HG02884 (cell line): ENCODE results near the gene ADGRD1.

Source experiments
- ATAC-seq: cut with Tn5 transposase; IDR thresholded peaks from one replicate; pipeline ENCODE4 v1.9.1; 2021; ENCODE audit warnings: mild to moderate bottlenecking, moderate library complexity; ENCODE audit not compliant: unreplicated experiment

The ADGRD1 gene

DNA sequence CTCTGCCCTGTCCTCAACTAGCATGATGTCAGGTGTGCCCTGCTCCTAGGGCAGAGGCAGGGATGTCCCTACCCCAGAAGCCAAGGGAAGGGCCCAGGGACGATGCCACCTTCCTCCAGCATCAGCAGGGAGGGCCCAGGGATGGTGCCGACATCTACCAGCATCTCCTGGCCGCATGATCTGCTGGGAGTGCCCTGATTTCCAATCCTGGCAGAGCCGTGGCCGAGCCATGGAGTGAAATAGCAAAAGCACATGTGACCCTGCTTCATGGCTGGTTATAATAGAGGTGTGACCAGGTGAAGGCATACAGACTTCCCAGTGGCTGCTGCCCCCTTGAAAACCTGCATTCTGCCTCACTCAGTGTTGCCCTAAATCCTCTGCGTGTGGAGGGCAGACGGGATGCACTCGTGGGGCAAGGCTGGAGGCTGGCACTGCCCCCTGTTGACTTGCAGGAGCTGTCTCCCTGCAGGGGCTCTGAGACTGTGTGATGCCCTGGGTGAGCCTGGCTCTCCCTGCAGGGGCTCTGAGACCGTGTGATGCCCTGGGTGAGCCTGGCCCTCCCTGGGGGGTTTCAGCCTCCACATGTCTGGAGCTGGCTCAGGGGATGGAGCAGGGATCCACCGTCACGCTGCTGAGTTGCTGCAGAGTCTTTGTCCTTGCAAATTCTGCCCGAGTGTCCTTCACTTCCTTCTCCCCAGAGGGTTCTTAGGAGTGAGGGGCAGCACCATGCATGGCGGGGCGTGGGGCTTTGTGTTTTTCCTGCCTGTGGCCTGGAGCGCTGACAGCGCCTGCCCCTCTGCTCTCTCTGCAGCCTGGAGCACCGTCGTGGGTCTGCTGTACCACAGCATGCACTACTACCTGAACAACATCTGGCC lies 51.7 kb downstream of the ADGRD1 start:
- no peak for ATAC-seq

DNA sequence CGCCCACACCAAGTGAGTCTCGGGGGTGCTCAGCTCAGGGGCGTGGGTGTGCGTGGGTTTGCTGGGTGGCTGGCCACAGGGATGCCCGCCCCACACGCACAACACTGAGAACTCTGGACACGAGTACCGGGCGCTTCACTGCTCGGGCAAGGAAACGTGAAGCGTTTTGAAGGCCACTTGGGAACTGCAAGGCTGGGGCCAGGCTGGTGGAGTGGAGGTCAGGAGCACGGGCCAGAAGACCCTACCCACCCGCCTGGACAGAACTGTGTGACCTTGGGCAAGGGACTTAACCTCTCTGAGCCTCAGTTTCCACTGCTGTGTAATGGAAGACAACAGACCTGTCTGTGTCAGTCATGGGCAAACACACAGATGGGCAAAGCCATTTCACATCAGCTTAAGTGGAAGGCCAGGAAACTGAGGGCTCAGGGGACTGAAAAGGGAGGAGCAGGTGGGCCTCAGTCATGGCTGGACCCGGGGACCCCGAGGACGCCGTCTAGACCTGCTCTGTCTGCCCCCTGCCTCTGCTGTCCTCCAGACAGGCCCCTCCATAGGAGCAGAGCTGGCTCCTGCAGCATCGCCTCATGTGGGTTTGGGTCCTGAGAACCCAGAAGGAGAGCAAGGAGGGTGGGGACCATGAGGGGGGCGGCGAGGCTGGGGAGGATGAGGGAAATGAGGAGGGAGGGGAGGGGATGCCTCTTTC lies 52.5 kb downstream of the ADGRD1 start:
- ATAC-seq: no peak

DNA sequence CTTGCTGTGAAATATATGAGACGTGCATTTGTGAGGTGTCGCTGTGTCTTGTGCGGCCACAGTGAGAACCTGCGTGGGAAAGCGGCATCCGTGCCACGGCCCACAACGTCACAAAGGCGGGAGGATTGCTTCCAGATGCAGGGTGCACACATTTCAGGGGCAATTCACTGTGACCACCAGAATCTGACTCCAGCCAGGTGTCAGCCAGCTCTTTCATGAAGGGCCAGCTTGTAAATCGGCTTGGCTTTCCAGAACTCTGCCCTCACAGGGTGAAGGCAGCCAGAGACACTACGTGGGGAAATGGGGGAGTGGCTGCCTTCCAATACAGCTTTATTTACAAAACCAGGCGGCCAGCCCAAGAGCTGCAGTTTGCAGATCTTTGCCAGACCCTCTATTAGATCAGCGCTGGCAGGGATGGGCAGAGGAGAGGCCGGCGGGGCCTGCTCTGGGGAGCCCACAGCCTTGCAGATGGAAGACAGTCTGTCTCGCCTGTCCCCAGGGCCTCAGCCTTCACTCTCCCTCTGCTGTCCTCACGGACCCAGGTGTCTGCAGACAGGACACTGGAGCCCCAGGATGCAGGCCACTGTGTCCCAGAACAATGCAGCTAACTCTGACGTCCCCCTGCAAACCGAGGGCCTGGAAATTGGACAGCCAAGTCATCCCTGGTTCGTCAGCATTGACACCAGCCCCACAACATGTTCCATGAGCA lies 53.5 kb downstream of the ADGRD1 start:
- no peak for ATAC-seq

DNA sequence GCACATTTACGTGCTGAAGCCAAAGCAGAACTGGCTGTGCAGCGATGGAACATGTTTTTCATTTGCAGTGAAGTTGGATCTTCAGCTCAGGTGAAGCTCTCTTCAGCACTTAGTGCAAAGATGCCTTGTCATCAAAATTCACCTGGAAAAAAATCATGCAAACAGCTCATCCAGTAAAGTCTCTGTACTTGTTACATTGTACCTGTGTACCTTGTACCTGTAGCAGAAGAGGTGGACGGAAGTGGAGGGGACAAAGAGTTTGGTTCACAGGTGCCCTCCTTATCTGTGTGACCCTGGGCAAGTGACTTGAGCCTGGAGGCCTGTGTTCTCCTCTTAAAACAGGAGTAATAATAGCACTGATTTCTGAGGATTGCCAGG lies 54.0 kb downstream of the ADGRD1 start:
- no peak for ATAC-seq

DNA sequence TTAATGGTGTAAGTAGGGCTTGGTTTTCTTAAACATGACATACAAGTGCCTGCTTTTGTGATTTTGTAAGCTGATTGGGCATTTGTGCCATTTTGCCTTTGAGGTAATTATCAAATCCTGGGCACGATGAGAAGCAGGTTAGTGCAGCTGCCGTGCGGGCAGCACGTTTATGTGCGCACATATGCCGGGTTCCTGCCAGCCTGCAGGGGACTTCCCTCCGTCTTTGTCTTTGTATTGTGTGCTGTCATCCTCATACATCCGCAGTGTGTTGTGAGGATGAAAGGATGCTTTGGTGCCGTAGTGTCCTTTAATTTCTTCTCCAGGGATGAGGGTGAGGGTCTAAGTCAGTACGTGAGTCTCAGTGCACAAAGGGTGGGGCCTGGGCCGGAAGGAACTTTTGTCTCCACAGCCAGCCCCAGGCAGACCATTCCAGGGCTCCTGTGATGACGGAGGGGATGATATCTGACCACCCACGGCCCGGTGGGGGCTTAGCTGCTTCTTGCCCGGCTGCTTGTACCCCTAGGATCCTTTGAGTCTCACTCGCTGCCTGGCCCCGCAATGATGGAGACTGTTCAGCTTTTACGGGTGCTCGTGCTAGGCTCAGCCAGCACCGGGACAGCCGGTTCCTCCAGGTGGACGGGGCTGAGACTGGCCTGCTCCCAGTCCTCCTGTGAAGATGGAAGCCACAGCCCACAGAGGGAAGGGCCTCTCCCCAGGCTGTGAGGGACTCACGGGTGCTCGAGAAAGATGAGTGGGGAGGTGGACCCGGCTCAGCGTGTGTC lies 54.6 kb downstream of the ADGRD1 start:
- no peak for ATAC-seq

DNA sequence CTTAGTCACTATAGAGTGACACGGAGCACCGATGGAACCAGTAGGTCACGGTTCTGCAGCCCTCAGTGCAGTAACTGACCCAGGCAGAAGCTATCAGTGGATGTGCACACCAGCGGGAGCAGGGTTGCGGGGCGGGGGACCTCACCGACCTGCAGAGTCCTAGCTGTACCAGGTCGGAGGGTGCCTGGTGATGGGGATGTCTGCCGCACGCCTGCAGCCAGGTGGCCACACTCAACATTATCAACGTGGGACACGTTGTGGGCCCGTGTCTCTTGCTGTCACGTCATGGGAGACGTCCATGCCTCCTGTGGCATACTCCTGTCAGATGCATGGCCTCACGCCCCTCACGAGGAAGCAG lies 55.2 kb downstream of the ADGRD1 start:
- ATAC-seq: no peak

DNA sequence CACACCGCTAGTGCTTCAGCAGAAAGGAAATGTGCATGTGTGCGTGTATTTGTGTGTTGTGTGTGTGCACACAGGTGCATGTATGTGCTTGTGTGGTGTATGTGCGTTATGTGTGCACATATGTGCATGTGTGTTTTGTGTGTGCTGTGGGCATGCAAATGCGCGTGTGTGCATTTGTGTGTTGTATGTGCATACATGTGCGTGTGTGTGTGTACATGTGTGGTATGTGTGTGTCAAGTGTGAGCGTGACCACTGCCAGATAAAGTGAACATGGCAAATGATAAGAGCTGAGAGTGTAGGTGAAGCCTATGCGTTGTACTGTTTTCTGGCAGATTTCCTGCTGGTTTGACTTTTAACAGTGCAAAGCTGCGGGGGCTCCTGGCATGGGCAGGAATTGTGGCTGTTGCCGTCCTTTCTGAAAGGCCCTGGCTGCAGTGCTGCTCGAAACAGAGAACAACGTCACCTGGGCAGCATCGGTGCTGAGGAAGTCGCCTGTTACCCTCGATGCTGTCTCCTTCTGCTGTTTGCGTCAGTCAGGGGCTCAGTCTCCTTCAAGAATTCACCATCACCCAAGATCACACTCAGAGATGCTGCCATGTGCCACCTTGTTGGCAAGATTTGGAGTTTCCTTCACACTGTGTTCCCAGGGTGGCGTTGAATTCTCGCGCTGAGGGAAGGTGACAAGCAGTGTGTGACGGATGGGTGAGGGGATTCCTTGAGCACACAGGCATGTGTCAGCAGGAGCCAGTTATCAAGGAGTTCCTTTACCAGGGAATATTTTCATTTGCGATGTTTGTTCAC lies 56.1 kb downstream of the ADGRD1 start:
- no peak for ATAC-seq

DNA sequence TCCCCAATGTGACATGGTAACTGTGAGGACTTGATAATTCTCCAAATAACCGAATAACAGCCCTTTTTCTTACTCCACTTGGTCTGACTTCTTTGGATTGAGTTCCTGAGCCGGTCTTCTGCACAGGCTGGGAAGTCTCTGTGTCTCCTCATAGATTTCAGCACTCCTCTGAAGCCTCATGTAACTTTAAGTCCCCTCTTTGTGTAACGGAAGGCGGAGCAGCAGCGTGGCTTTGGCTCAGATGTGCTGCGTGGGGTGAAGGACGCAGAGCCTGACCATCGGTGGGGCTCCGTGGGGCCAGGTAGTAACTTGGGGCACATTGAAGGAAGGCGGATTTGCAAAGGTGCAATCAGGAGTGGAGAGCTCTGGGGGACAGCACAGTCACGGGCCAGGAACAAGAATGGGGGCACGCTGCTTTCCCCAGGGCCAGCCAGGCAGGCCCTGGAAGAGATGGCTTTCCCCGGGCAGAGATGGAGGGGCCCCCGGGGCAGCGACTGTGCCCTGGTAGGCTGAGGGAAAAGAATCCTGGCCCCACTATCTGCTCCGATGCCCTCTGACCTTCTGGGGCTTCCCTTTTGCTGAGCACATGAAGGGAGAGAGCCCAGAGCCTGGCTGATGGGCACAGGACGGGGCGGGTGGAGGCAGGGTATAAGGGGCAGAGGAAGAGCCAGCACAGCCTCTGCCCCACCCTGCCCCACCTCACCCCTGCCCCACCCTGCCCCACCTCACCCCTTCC lies 56.9 kb downstream of the ADGRD1 start:
- ATAC-seq: no peak

DNA sequence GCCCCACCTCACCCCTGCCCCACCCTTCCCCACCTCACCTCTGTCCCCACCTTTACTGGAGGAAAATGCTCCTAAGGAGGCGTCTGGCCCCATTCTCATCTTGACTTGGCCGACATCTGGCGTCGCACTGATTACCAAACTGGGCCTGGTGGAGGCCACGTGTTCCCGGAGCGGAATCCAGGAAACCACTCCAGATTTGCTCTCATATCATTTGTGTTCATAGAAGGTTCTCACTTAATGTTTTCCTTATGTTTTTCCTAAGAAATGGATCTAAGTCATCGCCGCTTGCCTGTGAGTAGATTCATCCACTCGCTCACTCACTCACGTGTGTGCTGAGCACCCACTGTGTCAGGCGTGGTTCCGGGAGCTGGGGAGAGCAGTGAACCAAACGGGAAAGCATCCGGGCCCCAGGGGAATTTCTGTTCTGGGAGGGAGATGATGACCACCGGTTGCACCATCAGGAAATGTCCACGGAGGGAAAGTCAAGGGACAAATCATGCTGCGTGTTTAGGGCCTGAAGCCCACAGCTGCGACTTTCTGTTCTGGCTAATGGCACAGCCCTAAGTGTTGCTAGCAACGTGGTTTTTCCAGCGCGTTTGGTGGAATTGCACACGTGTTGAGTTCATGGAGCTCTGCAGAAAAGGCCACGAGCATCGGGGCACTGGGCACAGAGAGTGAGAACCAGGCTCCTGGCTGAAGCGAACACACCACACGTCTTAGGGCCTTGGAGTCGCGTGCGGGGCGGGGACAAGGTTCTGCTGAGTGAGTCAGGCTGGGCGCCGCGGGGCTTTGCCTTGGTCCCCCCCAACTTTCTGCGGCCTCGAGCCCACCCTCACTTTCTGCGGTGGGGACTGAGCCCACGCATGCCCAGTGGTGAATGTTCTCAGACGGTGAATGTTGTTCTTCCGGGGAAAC lies 57.7 kb downstream of the ADGRD1 start:
- no peak for ATAC-seq

DNA sequence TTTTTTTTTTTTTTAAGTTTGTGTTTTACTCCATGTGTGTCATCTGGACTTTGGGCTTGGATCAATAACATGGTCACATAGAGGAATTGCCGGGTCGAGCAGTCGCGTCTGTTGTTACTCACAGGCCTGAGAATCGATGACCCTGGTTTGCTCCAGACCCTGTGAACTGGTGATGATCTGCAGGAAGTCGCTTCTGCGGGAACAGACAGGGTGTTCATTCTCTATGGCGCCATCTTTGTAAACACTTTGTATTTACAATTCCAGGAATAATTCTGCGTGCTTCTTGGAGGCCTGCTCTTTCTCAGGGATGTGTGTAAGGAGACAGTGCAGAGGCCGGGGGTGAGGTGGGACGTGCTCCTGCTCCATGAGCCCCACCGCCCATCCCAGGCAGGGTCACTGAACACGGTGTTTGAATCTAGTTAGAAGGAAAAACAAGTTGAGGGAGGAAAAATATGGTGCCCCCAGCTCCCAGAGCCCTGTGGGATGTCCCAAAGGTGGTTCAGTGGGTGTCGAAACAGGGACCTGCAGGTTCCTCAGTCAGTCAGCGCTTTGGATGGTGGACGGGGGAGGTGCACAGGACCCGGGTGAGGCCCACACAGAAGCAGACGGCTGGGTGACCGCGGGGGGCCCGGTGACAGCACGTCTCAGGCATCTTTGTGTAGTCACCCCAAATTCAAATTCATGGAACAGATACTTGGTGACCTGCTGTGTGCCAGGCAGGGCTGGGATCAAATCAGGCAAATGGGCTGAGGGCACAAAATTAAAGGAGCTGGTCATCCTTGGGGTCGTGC lies 58.8 kb downstream of the ADGRD1 start:
- ATAC-seq: no peak

DNA sequence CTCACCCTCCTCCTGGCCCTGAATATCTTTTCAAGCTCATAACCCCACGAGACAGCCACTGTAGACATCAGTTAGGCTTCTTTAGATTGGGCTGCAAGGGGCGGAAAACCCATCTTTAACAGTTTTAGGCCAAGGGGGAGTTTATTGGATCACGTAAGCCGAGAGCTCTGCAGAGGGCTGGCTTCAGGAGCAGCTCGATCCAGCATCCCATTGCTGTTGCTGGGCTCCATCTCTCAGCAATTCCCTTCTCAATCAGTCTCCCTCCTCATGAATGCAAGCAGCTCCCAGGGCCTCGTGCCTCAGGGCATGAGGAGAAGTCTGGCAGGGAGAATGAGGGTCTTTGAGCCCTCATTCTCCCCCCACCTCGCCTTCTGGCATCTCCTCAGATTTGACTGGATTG lies 59.4 kb downstream of the ADGRD1 start:
- ATAC-seq: no peak

DNA sequence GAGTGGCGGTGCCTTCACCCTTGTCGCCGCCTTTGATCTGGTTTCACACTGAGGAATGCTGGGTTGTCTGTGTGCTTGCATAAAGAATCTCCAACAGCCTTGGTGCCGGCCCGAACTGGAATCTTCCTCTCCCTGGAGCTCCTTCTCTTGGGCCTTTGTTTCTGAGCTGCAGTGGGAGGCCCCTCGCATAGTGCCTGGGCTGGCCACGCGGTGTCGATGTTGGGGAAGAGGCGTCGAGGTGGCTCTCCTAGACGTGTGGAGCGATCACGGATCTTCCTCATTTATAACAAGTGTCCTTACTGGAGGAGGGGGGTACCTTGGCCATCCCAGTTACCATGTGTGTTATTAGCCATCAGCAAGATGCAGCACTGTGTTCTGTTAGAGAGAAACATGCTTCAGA lies 60.6 kb downstream of the ADGRD1 start:
- no peak for ATAC-seq

DNA sequence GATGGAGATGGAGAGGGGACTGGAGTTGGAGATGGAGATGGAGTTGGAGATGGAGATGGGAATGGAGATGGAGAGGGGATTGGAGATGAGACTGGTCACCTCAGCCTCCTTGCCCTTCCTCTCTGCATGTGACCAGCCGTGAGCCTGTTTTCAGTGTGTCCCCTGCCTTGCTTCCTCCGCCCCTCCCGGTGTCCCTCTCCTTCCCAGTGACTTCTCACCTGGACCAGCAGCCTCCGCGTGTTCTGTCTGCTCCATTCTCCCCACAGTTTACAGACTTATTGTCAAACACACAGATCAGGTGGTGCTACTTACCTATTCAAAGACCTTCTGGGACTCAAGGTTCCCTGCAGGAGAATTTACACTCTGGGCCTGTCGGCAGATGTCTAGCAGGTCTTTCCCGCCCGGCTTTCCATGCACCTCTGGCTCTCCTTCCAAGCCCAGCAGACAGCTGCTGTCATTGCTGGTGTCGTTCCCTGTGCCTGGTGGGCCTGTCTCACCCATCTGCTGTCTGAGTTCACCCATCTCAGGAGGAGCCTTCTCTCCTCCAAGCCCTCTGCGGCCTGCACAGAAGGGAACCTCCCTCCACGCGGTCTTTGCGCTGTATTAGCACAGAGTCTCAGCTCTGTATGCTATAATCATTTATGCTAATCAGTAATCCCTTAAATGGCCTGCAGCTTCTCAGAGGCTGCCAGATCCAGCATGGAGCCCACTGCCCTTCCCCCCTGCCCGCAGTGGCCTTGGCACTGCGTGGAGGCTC lies 62.1 kb downstream of the ADGRD1 start:
- ATAC-seq: no peak

DNA sequence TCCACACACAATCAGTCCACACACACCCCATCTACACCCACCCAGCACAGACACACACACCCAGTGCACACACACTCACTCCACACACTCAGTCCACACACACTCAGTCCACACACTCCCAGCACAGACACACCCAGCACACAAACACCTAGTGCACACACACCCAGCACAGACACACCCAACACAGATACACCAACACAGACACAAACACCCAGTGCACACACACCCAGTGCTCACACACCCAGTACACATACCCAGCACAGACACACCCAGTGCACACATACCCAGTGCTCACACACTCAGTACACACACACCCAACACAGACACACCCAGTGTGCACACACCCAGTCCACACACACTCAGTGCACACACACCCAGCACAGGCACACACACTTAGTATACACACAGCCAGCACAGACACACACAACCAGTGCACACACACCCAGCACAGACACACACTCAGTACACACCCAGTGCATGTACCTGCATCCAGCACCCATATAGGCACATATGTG lies 63.8 kb downstream of the ADGRD1 start:
- ATAC-seq: no peak

DNA sequence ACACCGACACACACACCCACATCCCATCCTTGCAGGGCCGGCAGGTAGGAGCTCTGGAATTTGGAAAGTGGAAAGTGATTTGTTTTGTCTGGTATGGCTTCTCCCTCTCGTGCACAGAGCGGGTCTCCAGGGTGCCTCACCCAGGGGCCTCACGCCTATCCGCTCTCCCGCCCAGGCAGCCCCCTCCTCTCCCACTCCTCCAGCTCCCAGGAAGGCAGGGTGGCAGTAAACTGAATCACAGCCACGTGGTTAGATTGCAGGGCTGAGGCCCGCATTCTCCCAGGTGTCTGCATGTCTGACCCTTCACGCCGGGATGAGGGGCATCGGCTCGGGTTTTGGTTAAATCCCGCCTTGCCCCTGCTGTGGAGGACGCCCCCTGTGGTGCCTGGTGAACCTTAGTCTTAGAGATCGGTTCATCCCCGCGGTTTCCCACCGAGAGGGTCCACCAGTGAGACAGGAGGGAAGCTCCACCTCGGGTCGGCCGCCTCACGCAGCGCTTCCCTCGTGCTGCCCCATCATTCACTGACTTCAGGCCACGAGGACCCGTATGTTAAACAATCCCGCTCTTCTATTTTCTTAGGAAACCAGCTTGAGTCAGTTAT lies 64.4 kb downstream of the ADGRD1 start:
- no peak for ATAC-seq

DNA sequence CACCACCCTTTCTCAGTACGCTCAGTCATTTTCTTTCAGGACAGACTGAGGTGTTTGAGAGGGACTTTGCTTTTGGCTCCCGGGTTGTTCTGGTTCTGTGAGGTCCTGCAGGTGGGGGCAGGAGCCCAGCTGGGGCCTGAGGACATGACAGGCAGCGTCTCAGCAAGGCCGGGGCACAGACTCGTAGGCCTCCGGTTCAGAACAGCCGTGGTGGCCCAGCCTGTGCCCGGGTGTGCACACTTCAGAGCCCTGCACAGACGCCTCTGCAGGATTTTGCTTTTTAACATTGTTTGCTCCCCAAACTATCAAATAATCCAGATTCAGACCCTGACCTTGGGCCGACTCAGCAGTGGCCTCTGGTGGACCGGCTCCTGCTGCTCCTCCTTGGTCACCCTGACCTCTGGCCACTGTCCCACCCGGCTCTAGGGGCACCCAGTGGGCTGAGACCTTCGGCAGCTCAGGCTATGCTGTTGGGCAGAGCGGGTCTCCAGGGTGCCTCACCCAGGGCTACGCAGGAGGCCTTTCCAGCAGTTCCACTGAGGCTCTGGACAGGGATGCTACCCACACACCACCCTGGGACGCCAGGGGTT lies 65.2 kb downstream of the ADGRD1 start:
- no peak for ATAC-seq
